Measurements from ENCODE around the gene DCAF10.

DCAF10 gene

DNA sequence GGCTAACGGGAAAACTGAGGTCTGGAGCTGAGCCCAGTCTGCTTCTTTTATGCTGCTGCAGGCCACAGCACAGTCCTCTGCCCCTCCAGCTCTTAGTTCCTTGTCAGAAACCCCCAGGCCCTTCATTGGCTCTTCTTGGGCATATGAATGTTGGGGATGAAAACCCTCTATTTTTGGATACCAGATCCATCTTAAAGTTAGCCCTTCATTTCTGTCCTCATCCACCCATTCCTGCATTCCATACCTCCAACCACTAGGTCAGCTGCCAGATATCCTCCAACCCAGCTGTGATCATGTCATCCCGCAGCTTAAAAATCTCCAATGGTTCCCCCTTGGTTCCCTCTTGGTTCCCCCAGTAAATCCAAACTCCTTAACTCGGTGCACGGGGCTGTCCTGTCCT is 105.2 kb downstream of the DCAF10 start:
- in situ Hi-C loops (cut with MboI; ENCODE audit: low sequenced_read_pairs) = loop anchor here (25.0 kb wide), 2 partner anchors 418 to 457 kb away; partner anchors contain the start of gene POLR1E

DNA sequence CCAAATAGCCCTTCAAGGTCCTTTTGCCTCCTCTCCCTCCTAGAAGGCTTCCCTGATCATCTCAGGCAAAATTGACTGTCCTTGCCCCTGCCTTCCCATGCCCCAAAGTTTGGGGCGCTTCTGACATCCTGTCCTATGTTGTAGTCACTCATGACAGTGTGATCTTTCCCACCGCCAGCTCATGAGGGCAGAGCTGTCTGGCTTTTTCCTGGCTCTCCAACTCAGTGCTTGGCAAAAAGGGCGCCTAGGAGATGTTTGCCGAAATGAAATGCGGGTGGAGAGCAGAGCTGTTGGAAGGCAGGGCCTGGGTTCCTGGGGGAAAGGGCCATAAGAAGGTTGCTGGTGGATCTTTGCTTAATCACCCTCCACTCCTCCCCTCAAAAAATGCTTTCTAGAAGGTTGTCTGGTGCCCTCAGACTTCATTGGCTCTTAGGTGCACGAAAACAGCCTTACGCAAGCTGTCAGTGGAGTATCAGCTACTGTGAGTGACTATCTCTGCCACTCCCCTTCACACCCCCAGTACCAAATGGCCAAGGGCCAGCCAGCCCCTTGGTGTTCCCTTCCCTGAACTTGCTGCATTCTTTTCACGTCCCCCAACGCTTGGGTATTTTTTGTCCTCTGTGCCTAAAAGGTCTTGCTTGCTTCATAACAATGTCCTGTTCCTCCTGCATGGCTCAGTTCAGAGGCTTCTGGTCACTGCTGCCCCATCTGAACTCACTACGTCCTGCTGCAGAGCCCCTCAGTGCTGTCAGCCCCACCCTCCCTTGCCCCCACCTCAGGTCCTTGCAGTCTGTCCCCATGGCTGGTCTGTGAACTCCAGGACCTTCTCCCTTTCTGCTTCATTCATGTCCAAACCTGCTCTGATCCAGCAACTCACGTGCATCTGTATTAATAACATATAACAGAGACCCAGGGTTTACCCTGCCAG is 106.0 kb downstream of the DCAF10 start:
- in situ Hi-C loops (cut with MboI; ENCODE audit: low sequenced_read_pairs) = loop anchor here (25.0 kb wide), 2 partner anchors 419 to 456 kb away; partner anchors contain the start of gene POLR1E

DNA sequence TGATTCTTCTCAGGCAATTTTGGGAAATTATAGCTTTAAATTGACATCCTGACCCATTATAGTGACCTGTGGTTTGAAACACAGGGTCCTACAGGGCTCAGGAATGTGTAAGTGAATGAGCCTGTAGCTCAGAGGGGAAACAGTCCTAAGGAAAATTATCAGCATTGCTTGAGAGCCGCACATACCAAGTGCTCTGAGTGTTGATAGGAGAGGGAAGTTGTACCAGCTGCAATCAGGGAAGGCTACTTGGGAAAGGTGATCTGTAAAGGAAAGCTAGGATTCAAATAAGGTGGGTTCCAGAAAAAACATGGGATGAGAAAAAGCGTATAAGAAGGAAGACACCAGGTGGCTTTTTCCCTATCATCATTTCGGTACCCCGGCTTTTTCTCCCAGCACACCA is 107.7 kb downstream of the DCAF10 start:
- in situ Hi-C loops (cut with MboI; ENCODE audit: low sequenced_read_pairs) = loop anchor here (25.0 kb wide), 2 partner anchors 421 to 454 kb away; partner anchors contain the start of gene POLR1E

DNA sequence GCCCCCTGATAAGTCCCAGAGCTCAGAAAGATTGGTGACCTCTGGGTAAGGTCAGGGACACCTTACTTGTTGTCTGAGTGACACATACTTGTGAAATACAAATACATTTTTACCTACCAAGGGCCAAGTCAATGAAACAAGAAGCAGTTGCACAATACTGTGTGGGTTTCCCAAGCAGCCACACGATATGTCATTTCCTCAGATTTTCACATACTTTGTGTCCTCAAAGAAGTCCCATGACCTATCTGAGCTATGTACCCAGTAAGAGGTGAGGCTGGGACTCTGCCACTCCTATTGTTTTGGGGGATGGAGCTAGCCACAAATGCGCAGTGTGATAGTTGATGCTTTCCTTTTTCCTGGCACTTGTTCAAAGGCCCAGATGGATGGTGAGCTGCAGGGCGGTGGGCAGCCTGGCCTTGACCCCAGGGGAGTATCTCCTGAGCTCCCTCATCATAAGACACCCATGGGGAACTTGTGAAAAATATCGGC is 108.1 kb downstream of the DCAF10 start:
- in situ Hi-C loops (cut with MboI; ENCODE audit: low sequenced_read_pairs) = loop anchor here (25.0 kb wide), 2 partner anchors 421 to 454 kb away; partner anchors contain the start of gene POLR1E

DNA sequence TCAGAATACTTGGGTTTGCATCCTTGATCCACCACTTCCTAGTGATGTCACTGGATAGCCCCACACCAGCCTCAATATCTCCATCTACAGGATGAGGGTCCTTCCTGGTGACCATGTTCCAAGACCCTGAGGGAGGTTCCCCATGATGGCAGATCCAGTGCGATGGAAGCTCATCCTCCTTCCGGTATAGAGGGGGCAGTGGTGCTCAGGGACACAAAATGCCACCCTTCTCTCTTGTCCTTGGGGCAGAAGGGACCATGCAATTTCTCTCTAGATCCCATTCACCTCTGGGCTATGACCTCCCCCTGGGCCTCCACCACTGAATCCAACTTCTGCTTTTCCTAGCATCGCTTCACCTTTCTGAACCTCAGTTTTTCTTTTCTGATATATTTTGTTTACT is 108.7 kb downstream of the DCAF10 start:
- in situ Hi-C loops (cut with MboI; ENCODE audit: low sequenced_read_pairs) = loop anchor here (25.0 kb wide), 2 partner anchors 422 to 453 kb away; partner anchors contain the start of gene POLR1E

DNA sequence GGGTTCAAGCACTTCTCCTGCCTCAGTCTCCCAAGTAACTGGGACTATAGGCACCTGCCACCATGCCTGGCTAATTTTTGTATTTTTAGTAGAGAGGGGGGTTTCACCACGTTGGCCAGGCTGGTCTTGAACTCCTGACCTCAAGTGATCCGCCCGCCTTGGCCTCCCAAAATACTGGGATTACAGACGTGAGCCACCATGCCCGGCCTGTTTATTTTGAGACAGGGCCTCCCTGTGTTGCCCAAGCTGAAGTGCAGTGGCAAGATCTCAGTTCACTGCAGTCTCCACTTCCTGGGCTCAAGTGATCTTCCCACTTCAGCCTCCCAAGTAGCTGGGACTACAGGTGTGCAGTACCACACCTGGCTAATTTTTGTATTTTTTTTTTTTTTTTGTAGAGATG is 109.2 kb downstream of the DCAF10 start:
- in situ Hi-C loops (cut with MboI; ENCODE audit: low sequenced_read_pairs) = loop anchor here (25.0 kb wide), 2 partner anchors 423 to 452 kb away; partner anchors contain the start of gene POLR1E

DNA sequence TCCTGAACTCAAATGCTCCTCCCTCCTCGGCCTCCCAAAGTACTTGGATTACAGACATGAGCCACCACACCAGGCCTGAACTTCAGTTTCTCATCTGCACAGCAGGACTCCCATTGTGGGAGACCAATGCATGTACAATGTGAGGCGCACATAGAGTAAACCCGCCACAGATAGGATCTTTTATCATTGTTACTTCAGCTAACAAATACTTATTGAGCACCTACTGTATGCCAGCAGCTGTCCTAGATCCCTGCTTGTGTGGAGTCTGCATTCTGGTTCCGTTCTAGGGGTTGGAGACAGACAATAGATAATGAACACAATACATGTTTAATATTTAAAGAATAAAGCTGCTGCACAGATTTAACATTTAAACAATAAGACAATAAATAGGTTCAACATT is 109.7 kb downstream of the DCAF10 start:
- in situ Hi-C loops (cut with MboI; ENCODE audit: low sequenced_read_pairs) = loop anchor here (25.0 kb wide), 2 partner anchors 423 to 452 kb away; partner anchors contain the start of gene POLR1E

DNA sequence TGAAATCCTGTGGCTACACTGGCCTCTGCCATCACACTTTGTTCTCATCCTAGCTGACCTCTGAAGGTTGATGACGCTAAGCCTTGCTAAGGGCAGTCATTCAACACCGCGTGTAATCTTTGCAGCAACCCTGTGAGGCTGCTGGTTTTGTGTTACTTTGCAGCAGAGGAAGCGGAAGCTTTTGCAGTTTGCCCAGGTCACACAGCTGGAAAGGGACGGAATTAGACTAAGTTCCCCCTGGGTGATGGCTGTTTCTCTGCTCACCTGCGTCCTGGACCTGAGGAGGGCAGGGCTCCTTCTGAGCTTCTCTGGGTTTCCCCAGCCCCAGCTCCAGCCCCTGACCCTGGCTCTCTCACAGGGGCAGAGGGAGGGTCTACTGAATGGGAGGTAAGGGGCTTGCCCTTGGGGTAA is 110.7 kb downstream of the DCAF10 start:
- in situ Hi-C loops (cut with MboI; ENCODE audit: low sequenced_read_pairs) = loop anchor here (25.0 kb wide), 2 partner anchors 424 to 451 kb away; partner anchors contain the start of gene POLR1E

DNA sequence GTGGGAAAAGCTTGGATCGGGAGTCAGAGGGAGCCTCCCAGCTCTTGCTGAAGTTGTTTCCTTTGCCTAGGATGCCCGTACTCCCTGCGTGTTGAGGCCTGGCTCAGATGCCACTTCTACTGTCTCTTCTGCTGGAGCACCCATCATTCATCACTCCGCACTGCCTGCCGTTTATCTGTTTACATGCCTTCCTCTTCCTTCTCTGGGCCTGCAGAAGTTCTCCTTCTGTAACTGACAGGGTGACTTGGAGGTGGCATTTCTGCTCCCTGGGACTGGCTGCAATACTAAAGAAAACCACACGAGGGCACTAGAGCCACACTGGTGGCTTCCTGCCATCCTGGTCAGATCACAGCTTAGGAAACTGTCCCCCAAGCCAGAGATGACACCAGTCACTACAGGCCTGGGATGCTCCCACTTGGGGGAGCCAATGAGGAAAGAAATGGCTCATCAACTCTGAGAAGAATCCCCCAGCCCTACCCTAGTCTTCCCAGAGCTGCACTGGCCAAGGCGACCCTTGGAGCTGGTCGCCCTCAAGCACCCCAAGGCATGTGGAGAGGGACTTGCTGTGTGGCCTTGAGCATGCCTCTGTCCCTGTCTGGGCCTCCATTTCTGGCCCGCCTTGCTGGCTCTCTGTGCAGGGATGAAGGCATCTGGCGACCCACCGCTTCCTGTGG is 113.0 kb downstream of the DCAF10 start:
- in situ Hi-C loops (cut with MboI; ENCODE audit: low sequenced_read_pairs) = loop anchor here (25.0 kb wide), 2 partner anchors 426 to 449 kb away; partner anchors contain the start of gene POLR1E

DNA sequence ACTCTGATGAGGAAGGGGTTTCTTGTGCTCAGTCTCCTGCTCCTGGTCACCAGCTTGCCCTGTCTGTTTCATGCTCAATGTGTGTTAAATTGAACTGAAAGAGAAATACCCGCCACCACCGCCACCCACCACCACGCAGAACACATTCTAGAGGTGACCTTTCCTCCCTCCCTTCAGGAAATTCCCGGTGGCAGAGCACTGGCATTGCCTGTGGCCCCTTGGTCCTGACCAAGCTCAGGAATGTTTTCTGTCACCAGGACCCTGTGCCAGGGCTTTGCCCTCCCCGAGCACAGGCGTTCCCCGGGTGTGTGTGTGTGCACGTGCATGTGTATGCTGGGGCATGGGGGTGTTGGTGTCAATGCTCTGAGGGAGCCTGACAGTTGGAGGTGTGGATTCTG is 113.6 kb downstream of the DCAF10 start:
- in situ Hi-C loops (cut with MboI; ENCODE audit: low sequenced_read_pairs) = loop anchor here (25.0 kb wide), 2 partner anchors 427 to 448 kb away; partner anchors contain the start of gene POLR1E

DNA sequence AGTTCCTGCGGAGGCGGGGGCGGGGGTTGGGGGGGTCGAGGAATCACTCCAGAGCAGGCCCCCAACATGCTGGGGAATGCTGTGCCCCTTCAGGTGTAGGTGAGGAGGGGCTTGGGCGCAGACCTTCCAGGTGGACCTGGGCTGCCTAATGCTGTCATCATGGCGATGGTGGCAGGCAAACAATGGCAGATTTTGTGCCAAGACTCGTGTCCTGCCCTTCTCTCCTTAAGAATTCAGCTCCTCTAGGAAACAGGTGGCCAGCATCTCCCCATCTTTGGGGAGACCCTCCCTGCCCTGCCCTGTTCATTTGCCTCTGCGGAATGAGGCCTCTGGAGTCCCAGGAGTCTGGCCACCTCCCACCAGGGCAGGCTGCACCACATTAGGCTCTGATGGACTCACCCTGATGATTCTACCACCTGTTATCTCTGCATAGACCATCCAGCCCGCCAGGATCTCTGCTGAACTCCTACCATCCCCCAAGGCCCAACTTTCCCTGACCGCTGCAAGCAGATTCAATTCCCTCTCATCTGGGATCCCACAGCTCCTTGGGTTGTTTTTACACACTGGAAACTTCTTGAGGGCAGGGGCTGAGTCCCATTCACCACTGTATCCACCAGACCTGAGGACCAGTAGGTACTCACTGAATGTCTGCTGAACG is 114.2 kb downstream of the DCAF10 start:
- in situ Hi-C loops (cut with MboI; ENCODE audit: low sequenced_read_pairs) = loop anchor here (25.0 kb wide), 2 partner anchors 428 to 447 kb away; partner anchors contain the start of gene POLR1E

DNA sequence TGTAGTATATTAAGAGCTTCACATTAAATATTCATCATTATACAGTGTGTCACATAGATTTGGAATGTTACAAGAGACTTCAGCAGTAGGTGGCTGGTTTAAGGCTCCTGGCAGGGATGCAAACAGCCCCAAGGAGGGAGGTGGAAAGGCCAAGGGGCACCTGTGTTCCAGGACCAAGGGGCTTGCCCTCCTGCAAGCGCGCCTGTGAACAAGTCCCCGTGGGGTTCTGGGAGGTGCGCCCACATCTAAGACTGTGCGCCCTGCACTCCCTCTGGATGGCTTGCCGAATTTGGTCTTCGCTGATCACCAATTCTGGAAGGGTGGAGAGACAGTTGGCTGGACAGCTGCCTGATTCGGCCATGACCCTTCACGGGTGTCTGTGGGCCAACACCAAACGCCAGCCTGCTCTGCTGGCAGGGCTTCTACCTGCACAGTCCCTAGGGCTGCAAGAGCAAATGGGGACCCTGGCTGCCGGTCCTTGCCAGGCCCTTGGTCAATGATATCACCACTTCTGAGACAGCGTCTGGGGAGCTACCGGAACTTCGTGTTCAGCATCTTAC is 115.4 kb downstream of the DCAF10 start:
- in situ Hi-C loops (cut with MboI; ENCODE audit: low sequenced_read_pairs) = loop anchor here (25.0 kb wide), 2 partner anchors 429 to 446 kb away; partner anchors contain the start of gene POLR1E

DNA sequence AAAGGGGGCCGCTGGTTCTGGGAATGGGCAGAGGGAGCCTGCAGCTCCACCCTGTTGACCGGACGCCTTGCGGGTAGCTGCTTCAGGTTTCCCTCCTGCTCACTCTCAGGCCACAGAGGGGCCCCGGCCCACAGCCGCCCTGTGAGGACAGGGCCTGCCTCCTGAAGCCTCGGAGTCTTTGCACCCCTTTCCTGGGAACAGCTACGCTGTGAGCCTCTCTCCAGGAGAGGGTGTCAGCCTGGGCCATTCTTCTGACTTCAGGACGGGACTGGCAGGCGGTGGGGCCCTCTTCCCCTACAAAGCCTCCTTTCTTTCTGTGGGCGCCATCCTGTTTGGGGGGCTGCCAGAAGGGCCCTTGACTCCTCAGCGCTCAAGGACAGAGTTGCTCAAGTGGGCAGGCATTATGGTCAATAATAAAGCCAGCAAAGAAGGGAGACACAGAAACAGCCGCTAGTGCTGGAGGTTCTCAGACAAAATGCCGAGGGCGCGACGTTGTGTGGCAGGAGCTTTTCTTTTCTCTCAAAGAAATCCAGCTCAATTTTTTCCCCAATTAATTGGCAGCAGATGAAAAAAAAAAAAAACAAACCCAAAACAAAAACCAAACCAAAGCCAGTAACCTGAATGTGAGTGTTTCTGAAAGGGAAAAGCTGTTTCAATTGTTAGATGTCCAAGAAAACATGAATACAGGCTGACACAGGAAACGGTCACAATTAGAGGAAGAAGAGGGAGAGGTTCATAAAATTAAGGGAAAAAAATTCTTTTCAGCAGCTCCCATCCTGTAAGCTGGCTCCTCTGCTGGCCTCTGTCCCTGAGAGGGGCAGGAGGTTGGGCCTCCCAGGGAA is 116.1 kb downstream of the DCAF10 start:
- in situ Hi-C loops (cut with MboI; ENCODE audit: low sequenced_read_pairs) = loop anchor here (25.0 kb wide), 2 partner anchors 429 to 446 kb away; partner anchors contain the start of gene POLR1E

Measured in HL-60/S4 treated with retinoic acid at 250 ng/mL for 4 days and 3 days (cell line).